Measurements from ENCODE around the gene RXRG. TPM values are rescaled to one million over a fixed set of nuclear protein-coding genes. Genes with fewer than 3 reads are reported as not detected.

Gene RXRG
- total RNA-seq, 6 donors from 2014 or later = 2.3 to 6.1 (median 3.4) TPM; not detected in 2

- TF ChIP-seq EP300 (IDR thresholded peaks at IDR 0.05) (no peak), POLR2AphosphoS5 (IDR thresholded peaks at IDR 0.05) (no peak), POLR2A (IDR thresholded peaks at IDR 0.05) (no peak)
- TF ChIP-seq, protein P1, sequence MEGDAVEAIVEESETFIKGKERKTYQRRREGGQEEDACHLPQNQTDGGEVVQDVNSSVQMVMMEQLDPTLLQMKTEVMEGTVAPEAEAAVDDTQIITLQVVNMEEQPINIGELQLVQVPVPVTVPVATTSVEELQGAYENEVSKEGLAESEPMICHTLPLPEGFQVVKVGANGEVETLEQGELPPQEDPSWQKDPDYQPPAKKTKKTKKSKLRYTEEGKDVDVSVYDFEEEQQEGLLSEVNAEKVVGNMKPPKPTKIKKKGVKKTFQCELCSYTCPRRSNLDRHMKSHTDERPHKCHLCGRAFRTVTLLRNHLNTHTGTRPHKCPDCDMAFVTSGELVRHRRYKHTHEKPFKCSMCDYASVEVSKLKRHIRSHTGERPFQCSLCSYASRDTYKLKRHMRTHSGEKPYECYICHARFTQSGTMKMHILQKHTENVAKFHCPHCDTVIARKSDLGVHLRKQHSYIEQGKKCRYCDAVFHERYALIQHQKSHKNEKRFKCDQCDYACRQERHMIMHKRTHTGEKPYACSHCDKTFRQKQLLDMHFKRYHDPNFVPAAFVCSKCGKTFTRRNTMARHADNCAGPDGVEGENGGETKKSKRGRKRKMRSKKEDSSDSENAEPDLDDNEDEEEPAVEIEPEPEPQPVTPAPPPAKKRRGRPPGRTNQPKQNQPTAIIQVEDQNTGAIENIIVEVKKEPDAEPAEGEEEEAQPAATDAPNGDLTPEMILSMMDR (IDR thresholded peaks at IDR 0.05) = no peak
- Histone ChIP-seq H3K4me3 (no peak overlapping the region), H3K27me3 (no peaks in the 10 kb centered on the region), H3K27ac (no peak overlapping the region), H3K36me3 (no peaks in the 10 kb centered on the region), H3K9me3 (no peaks in the 10 kb centered on the region), H3K4me1 (peaks cover 1 to 4% (median 4%) of the 10 kb centered on the region in 4 donors)
- ATAC-seq (ENCODE audit: low FRiP score in 2 of 2) = no peak
- WGBS, 2 donors = 64 to 70% methylated on average over 2 of the region's 2 CpGs
- DNase-seq = no peak
These were observed 57.0 kb downstream of the RXRG start for GRCh38 chr1:165387961-165388360.

DNA sequence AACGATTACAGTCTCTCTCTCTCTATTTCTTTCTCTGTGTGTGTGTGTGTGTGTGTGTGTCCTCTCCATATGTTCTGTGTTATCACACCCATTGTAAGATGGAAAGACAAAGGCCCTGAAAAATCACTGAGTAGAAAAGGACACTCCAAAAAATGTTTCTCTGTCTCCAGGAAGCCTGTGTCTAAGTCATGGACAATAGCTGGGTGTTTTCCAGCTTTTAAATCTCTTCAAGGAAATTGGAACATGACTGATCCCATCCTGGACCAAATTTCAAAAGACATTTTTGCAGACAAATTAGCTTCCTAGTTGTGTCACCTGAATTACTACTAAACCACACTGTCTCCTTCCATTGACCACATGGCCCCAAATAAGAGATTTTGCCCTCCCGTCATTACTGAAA is 57.4 kb downstream of the RXRG start:
- 67 to 79% methylated on average over 2 of the region's 2 CpGs for WGBS, 2 donors
- H3K4me1 ChIP-seq = no peaks in the 10 kb centered on the region
- TF ChIP-seq, protein P1 (IDR thresholded peaks at IDR 0.05) = no peak
- TF ChIP-seq POLR2AphosphoS5 (IDR thresholded peaks at IDR 0.05) = no peak
- TF ChIP-seq POLR2A (IDR thresholded peaks at IDR 0.05) = no peak
- no peak for TF ChIP-seq EP300 (IDR thresholded peaks at IDR 0.05)
- no peak overlapping the region for H3K4me3 ChIP-seq
- H3K27me3 ChIP-seq = no peaks in the 10 kb centered on the region
- no peak for DNase-seq
- no peaks in the 10 kb centered on the region for H3K36me3 ChIP-seq
- no peak overlapping the region for H3K27ac ChIP-seq
- no peaks in the 10 kb centered on the region for H3K9me3 ChIP-seq
- ATAC-seq (ENCODE audit: low FRiP score in 2 of 2) = no peak

DNA sequence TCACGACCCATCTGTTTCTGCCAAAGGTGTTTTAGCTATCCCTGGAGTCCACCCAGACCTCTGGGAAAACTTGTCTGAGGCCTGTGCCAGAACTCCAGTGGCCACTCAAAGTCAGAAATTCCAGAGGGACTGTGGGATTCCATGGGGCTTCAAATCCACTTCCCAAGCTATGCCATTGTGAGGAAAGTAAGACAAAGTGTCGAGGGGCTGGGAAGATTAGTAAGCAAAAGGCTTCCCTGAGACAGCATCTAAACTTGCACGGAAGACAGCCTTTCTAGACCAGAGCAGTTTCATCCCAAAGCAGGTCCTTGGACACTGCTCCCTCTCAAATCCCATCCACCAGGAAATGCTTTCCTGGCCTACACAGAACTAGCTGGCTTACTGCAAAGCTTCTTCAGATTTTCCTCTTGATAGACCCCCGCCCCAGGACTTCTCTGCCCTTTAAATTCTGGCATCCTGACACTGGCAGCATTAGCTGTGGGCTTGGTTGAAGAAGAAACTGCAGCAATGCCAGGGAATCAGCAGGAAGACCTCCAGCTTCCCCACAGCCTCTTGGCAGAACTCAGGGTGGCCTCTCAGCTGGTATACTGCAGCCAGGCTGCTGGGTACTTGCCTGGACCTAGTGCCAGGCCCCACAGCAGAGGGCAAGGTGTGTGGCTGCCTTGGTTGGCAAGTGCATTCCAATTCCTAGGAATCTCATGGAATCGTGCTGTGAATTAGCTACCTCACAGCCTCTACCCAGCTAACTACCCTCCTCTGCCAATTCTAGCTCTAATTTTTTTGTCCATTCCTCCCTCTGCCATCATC is 61.1 kb downstream of the RXRG start:
- no peak for TF ChIP-seq EP300 (IDR thresholded peaks at IDR 0.05)
- no peak for TF ChIP-seq POLR2AphosphoS5 (IDR thresholded peaks at IDR 0.05)
- TF ChIP-seq POLR2A (IDR thresholded peaks at IDR 0.05) = no peak
- TF ChIP-seq, protein P1 (IDR thresholded peaks at IDR 0.05) = no peak
- Histone ChIP-seq H3K4me3 (no peak overlapping the region), H3K4me1 (no peaks in the 10 kb centered on the region), H3K9me3 (no peaks in the 10 kb centered on the region), H3K27me3 (no peaks in the 10 kb centered on the region), H3K36me3 (no peaks in the 10 kb centered on the region), H3K27ac (no peak overlapping the region)
- ATAC-seq (ENCODE audit: low FRiP score in 2 of 2) (no peak), DNase-seq (no peak)
- WGBS, 2 donors = 68 to 80% methylated on average over 5 of the region's 5 CpGs

GRCh38 chr1:165383067-165383466 is 61.9 kb downstream of the RXRG start:
- Histone ChIP-seq H3K4me3 (no peak overlapping the region), H3K4me1 (no peaks in the 10 kb centered on the region), H3K27me3 (no peaks in the 10 kb centered on the region), H3K36me3 (no peaks in the 10 kb centered on the region), H3K9me3 (no peaks in the 10 kb centered on the region), H3K27ac (no peak overlapping the region)
- ATAC-seq (ENCODE audit: low FRiP score in 2 of 2) (peak in 1 of 2 donors; percentile 89), DNase-seq (peak in 1 of 2 donors; percentile 39)
- no peak for TF ChIP-seq POLR2AphosphoS5 (IDR thresholded peaks at IDR 0.05)
- no peak for TF ChIP-seq EP300 (IDR thresholded peaks at IDR 0.05)
- no peak for TF ChIP-seq POLR2A (IDR thresholded peaks at IDR 0.05)
- TF ChIP-seq, protein P1 (IDR thresholded peaks at IDR 0.05) = no peak
- WGBS, 2 donors = 78 to 82% methylated on average over 6 of the region's 6 CpGs
